Epithelial cell of proximal tubule (primary cell): Measurements from ENCODE around the gene NSUN2. TPM values are rescaled to one million over a fixed set of nuclear protein-coding genes. Genes with fewer than 3 reads are reported as not detected.
"Not testable (repeated sequence)": the region's sequence is repeated elsewhere in the genome, so short reads cannot be mapped to it uniquely, and the experiment has no call there.

Experiments used
- DNase-seq: peaks from one replicate; pipeline ENCODE4 v3.0.0-alpha.2; 2011; ENCODE audit warnings: low read depth
- H3K4me3 ChIP-seq: 2 replicates; pipeline ENCODE4 v1.5.1; 2011; ENCODE audit warnings: low read depth, mild to moderate bottlenecking, low read length
- total RNA-seq: library from RNA; depleted of rRNA; stranded (reverse); fragments of >200 nt; gene quantifications from 2 replicates; pipeline ENCODE4 v1.2.3, GENCODE V29; 2015
- TF ChIP-seq, protein P1 (sequence below): conservative IDR thresholded peaks from 2 replicates; pipeline ENCODE4 v1.5.1; 2012; ENCODE audit warnings: low read depth, mild to moderate bottlenecking, low read length

The NSUN2 gene
- total RNA-seq, 1 donor from 2014 or later, result 59.0 TPM

DNA sequence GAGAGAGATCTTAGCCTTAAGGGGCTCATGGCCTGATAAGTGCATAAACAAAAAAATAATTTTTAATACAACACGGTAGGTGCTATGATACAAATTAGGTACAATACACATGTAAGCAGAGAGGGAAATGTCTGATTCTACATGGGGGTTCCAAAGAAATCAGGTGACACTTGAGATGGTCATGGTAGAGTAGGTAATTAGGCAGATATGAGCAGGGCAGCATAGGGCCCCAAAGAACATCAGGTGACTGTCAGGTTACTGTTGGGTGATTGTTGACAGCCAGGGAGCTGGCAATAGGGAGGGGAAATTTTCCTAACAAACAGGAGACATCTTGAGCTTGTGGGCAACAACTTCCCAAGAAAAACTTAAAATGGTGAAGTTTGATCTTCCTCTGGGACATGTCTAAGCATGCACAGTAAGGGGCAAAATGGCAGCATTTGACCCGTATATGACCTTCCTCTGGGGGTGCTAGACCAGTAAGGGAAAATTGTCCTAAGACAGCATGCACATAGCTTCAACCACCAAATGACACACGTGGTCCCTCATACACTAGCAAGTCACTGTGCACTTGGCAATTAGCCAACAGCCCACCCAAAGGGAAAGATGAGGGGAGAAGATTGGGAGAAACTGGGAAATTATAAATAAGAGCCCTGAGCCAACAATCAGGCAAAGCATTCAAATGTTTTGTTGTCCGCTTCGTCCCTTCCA lies 43.1 kb upstream of the NSUN2 start:
- H3K4me3 ChIP-seq, result no peak overlapping the region
- TF ChIP-seq, protein P1, sequence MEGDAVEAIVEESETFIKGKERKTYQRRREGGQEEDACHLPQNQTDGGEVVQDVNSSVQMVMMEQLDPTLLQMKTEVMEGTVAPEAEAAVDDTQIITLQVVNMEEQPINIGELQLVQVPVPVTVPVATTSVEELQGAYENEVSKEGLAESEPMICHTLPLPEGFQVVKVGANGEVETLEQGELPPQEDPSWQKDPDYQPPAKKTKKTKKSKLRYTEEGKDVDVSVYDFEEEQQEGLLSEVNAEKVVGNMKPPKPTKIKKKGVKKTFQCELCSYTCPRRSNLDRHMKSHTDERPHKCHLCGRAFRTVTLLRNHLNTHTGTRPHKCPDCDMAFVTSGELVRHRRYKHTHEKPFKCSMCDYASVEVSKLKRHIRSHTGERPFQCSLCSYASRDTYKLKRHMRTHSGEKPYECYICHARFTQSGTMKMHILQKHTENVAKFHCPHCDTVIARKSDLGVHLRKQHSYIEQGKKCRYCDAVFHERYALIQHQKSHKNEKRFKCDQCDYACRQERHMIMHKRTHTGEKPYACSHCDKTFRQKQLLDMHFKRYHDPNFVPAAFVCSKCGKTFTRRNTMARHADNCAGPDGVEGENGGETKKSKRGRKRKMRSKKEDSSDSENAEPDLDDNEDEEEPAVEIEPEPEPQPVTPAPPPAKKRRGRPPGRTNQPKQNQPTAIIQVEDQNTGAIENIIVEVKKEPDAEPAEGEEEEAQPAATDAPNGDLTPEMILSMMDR, result no peak
- DNase-seq, result no peak

DNA sequence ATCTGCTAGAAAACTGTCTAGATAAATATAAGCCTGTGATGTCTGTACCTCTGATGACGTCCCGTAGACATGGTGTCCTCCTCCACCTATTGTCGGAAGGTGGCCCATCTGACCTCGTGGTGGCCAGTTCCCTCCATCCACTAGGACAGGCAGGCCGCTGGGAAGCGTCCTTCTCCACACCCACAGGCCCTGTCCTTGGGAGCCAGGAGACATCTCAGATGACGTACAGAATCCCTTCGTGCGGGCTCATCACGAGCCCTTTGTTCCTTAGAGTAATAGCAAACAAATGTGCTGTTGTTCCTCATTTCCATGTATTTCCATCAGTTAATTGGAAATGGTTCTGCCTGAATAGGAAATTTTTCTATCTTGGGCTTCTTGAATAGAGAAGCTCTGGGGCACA lies 42.0 kb upstream of the NSUN2 start:
- DNase-seq, result no peak
- TF ChIP-seq, protein P1, result no peak
- H3K4me3 ChIP-seq, result no peak overlapping the region

DNA sequence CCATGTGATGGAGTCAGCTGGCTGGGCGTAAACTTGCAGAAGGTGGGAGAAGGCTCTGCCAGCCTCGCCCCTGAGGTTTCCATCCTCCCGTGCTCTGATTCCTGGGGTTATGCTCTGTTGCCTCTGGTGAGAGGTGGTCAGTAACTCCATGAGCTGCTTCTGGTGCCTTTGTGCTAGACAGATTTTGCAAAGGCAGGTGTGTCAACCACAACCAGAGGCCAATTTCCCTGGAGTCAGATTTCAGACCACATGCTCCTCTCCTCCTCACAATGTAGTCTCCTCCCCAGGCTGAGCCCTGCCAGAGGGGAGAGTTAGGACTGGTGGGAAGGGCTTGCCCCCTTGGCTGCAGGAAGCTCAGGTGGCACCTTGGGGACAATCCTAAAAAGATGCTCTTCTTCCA lies 41.6 kb upstream of the NSUN2 start:
- TF ChIP-seq, protein P1, result no peak
- DNase-seq, result no peak
- H3K4me3 ChIP-seq, result no peak overlapping the region

DNA sequence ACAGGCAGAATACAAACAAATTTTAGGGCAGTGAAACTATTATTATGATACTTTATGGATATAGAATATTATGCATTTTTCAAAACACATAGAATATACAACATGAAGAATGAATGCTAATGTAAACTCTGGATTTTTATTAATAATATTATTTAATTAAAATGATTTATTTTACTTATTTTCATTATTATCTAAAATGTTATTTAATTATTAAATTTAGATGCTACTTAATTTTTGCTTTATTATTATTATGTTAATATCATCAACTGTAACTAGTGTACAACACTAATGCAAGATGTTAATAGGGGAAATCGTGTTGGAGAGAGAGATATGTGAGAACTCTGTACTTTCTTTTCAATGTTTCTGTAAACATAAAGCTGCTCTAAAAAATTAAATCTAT lies 41.1 kb upstream of the NSUN2 start:
- TF ChIP-seq, protein P1, result no peak
- no peak overlapping the region for H3K4me3 ChIP-seq
- no peak for DNase-seq

GRCh38 chr5:6673031-6673430 lies 40.2 kb upstream of the NSUN2 start:
- TF ChIP-seq, protein P1, result no peak
- DNase-seq, result no peak
- H3K4me3 ChIP-seq, result no peak overlapping the region

GRCh38 chr5:6668717-6669116 lies 35.9 kb upstream of the NSUN2 start:
- DNase-seq, H3K4me3 ChIP-seq: not testable (repeated sequence)

DNA sequence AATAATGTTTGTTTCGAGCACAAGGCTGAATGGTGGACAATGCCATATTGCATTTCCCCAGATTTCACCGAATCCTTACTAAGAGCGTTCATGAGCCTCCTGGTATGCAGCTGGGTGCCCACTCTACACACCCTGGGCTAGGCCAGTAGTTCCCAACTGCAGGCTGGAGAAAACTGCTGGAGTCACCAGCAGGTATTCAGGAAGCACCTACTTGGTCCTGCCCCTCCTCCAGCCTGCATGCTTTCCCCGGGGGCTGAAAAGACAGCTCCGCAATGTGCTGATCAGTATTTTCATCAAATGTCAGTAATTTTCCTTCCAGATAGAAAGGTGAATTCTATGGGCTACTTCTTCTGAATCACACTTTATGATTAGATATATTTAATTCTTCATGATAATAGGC lies 34.8 kb upstream of the NSUN2 start:
- DNase-seq, result no peak
- TF ChIP-seq, protein P1, result no peak
- H3K4me3 ChIP-seq, result no peak overlapping the region
